GM23338 (cell line): ENCODE data around the gene CLSTN2. TPM values are rescaled to one million over a fixed set of nuclear protein-coding genes. Genes with fewer than 3 reads are reported as not detected.

Experiments
- ATAC-seq: fragments of 200-7000 bp; cut with Tn5 transposase; 3 replicates; pipeline ENCODE4 v1.9.1; 2020
- DNase-seq: peaks from one replicate; pipeline ENCODE4 v3.0.0-alpha.2; 2015; ENCODE audit warnings: low spot score
- H2AFZ ChIP-seq: fragments of 200-600 bp; sonication (generic); 2 replicates; pipeline ENCODE4 v1.8.0; 2016; ENCODE audit warnings: antibody characterized with exemption, mild to moderate bottlenecking, moderate library complexity
- H3F3A ChIP-seq: fragments of 200-600 bp; sonication (generic); replicated peaks from 2 replicates; pipeline ENCODE4 v1.8.0; 2017; ENCODE audit warnings: antibody characterized with exemption, mixed run types, low read depth
- H3K27ac ChIP-seq: fragments of 200-600 bp; sonication (generic); 2 replicates; pipeline ENCODE4 v1.6.1; 2016; ENCODE audit warnings: low read depth
- H3K27me3 ChIP-seq: fragments of 200-600 bp; sonication (generic); 2 replicates; pipeline ENCODE4 v1.8.0; 2016; ENCODE audit warnings: mild to moderate bottlenecking, mixed run types, moderate library complexity; ENCODE audit not compliant: insufficient read depth
- H3K36me3 ChIP-seq: fragments of 200-600 bp; sonication (generic); 2 replicates; pipeline ENCODE4 v1.8.0; 2016; ENCODE audit warnings: mild to moderate bottlenecking; ENCODE audit not compliant: insufficient read depth
- H3K4me1 ChIP-seq: fragments of 200-600 bp; sonication (generic); 2 replicates; pipeline ENCODE4 v1.8.0; 2016; ENCODE audit warnings: mild to moderate bottlenecking, moderate library complexity; ENCODE audit not compliant: insufficient read depth
- H3K4me2 ChIP-seq: fragments of 200-600 bp; sonication (generic); 2 replicates; pipeline ENCODE4 v1.7.1; 2017; ENCODE audit warnings: mixed run types
- H3K4me3 ChIP-seq: fragments of 200-600 bp; sonication (generic); 2 replicates; pipeline ENCODE4 v1.6.1; 2016; ENCODE audit warnings: mixed run types
- H3K79me2 ChIP-seq: fragments of 200-600 bp; sonication (generic); replicated peaks from 2 replicates; pipeline ENCODE4 v1.8.0; 2017; ENCODE audit warnings: mild to moderate bottlenecking; ENCODE audit not compliant: insufficient read depth
- H3K9me2 ChIP-seq: fragments of 200-600 bp; sonication (generic); 2 replicates; pipeline ENCODE4 v1.8.0; 2017; ENCODE audit not compliant: insufficient read depth
- H4K20me1 ChIP-seq: fragments of 200-600 bp; sonication (generic); replicated peaks from 2 replicates; pipeline ENCODE4 v1.8.0; 2017; ENCODE audit warnings: mild to moderate bottlenecking; ENCODE audit not compliant: insufficient read depth
- H3K27ac Mint-ChIP-seq: 2 replicates; pipeline ENCODE4 v1.8.0; 2020; ENCODE audit warnings: inconsistent platforms, mild to moderate bottlenecking, moderate library complexity, mixed read lengths
- H3K27me3 Mint-ChIP-seq: 3 replicates; pipeline ENCODE4 v1.8.0; 2022; ENCODE audit warnings: low read depth, mild to moderate bottlenecking, moderate library complexity, mixed read lengths, inconsistent platforms; ENCODE audit not compliant: insufficient read depth, poor library complexity
- H3K36me3 Mint-ChIP-seq: 3 replicates; pipeline ENCODE4 v1.8.0; 2021; ENCODE audit warnings: low read depth, mild to moderate bottlenecking, inconsistent platforms, moderate library complexity, mixed read lengths
- H3K4me1 Mint-ChIP-seq: 3 replicates; pipeline ENCODE4 v1.8.0; 2020; ENCODE audit warnings: mild to moderate bottlenecking, inconsistent platforms, mixed read lengths
- H3K4me3 Mint-ChIP-seq: 3 replicates; pipeline ENCODE4 v1.8.0; 2021; ENCODE audit warnings: moderate library complexity, mild to moderate bottlenecking, inconsistent platforms, mixed read lengths
- H3K9me3 Mint-ChIP-seq: 3 replicates; pipeline ENCODE4 v1.8.0; 2020; ENCODE audit warnings: moderate library complexity, mild to moderate bottlenecking, inconsistent platforms, mixed read lengths
- CREB1 ChIP-seq: fragments of 250-450 bp; sonication (Bioruptor Pico); IDR thresholded peaks from 2 replicates; pipeline ENCODE4 v1.5.0; 2020; ENCODE audit warnings: low read depth, mild to moderate bottlenecking, moderate library complexity
- CTCF ChIP-seq, 2 experiments: fragments of 200-600 bp in 1 of 2; sonication (generic) in 1 of 2; conservative IDR thresholded peaks; 2 replicates each; pipeline versions ENCODE4 v1.5.1 to v1.6.1; 2016 to 2017; ENCODE audit warnings: antibody characterized with exemption in 2 of 2, low read depth in 2 of 2, mild to moderate bottlenecking in 2 of 2, moderate library complexity in 1 of 2
- ETS1 ChIP-seq: IDR thresholded peaks from 2 replicates; pipeline ENCODE4 v1.6.1; 2016; ENCODE audit warnings: antibody characterized with exemption
- EZH2 ChIP-seq: fragments of 200-600 bp; sonication (generic); IDR thresholded peaks from one replicate; pipeline ENCODE4 v1.8.0; 2017; ENCODE audit warnings: antibody characterized with exemption, mild to moderate bottlenecking, low read depth; ENCODE audit not compliant: unreplicated experiment
- EZH2phosphoT487 ChIP-seq: fragments of 200-600 bp; sonication (generic); IDR thresholded peaks from one replicate; pipeline ENCODE4 v1.8.1; 2018; ENCODE audit warnings: antibody characterized with exemption; ENCODE audit not compliant: unreplicated experiment
- JUNB ChIP-seq: IDR thresholded peaks from one replicate; pipeline ENCODE4 v1.6.1; 2016; ENCODE audit warnings: antibody characterized with exemption; ENCODE audit not compliant: unreplicated experiment
- NANOG ChIP-seq: IDR thresholded peaks from 2 replicates; pipeline ENCODE4 v1.6.1; 2016; ENCODE audit warnings: antibody characterized with exemption, borderline replicate concordance
- POLR2AphosphoS5 ChIP-seq: IDR thresholded peaks from 2 replicates; pipeline ENCODE4 v1.6.1; 2016; ENCODE audit warnings: antibody characterized with exemption, low read depth
- REST ChIP-seq: IDR thresholded peaks from one replicate; pipeline ENCODE4 v1.6.1; 2018; ENCODE audit warnings: antibody characterized with exemption; ENCODE audit not compliant: unreplicated experiment
- STAT1 ChIP-seq: IDR thresholded peaks from one replicate; pipeline ENCODE4 v1.6.1; 2016; ENCODE audit warnings: antibody characterized with exemption; ENCODE audit not compliant: unreplicated experiment
- ZNF114 ChIP-seq: fragments of 250-450 bp; sonication (Bioruptor Pico); IDR thresholded peaks from 2 replicates; pipeline ENCODE4 v1.5.0; 2020; ENCODE audit warnings: mild to moderate bottlenecking, moderate library complexity
- ZNF331 ChIP-seq: fragments of 250-450 bp; sonication (Bioruptor Pico); IDR thresholded peaks from 2 replicates; pipeline ENCODE4 v1.5.0; 2020; ENCODE audit warnings: low read depth, mild to moderate bottlenecking, moderate library complexity
- ZNF462 ChIP-seq: fragments of 250-450 bp; sonication (Bioruptor Pico); IDR thresholded peaks from 2 replicates; pipeline ENCODE4 v1.5.0; 2020; ENCODE audit warnings: mild to moderate bottlenecking, moderate library complexity
- polyA plus RNA-seq: library from polyadenylated mRNA; unstranded; fragments of >200 nt; fragmentation: Nextera tagmentation; extraction: Ambion mirVana; gene quantifications from 2 replicates; pipeline ENCODE4 v1.2.1, GENCODE V29; 2016
- total RNA-seq: library from RNA; depleted of rRNA; stranded (reverse); fragments of >200 nt; shearing (Covaris generic); gene quantifications from 2 replicates; pipeline ENCODE4 v1.2.3, GENCODE V29; 2014

CLSTN2 gene
- total and polyA plus RNA-seq, 2 experiments from 2014 or later, result 0.11 to 0.83 TPM

- DNase-seq, result no peak
- no peak for TF ChIP-seq EZH2phosphoT487
- no peak for TF ChIP-seq CREB1 (CRISPR knock-in tag)
- no peak for TF ChIP-seq ZNF462 (CRISPR knock-in tag)
- no peak for TF ChIP-seq ZNF114 (CRISPR knock-in tag)
- TF ChIP-seq EZH2, result no peak
- TF ChIP-seq ETS1, result no peak
- TF ChIP-seq POLR2AphosphoS5, result no peak
- TF ChIP-seq REST, result no peak
- no peak for TF ChIP-seq NANOG
- TF ChIP-seq STAT1, result no peak
- TF ChIP-seq ZNF331 (CRISPR knock-in tag), result no peak
- TF ChIP-seq CTCF (conservative IDR thresholded peaks at IDR 0.05; ENCODE audit: low read depth in 2 of 2), result no peak
- no peak for TF ChIP-seq JUNB
- Histone ChIP-seq H3K4me1 (peaks cover 3% of the 10 kb centered on the region; the same call in 1 of the 2 replicates), H3K4me3 (no peak overlapping the region), H3K79me2 (no peaks in the 10 kb centered on the region), H3K9me2 (peaks cover 16% of the 10 kb centered on the region), H2AFZ (no peak overlapping the region), H4K20me1 (no peaks in the 10 kb centered on the region), H3K27me3 (no peaks in the 10 kb centered on the region), H3F3A (no peaks in the 10 kb centered on the region), H3K27ac (no peak overlapping the region), H3K4me2 (no peak overlapping the region), H3K36me3 (no peaks in the 10 kb centered on the region)
- Mint-ChIP-seq H3K27me3 (peaks cover 1% of the 10 kb centered on the region), H3K9me3 (no peaks in the 10 kb centered on the region), H3K4me1 (peaks cover 6% of the 10 kb centered on the region), H3K36me3 (no peaks in the 10 kb centered on the region), H3K4me3 (no peak overlapping the region), H3K27ac (no peak overlapping the region)
- no peak for ATAC-seq
These were observed 468.6 kb downstream of the CLSTN2 start for GRCh38 chr3:140403608-140404007.
